ENCODE data around the gene PITPNC1. TPM values are rescaled to one million over a fixed set of nuclear protein-coding genes. Genes with fewer than 3 reads are reported as not detected.

PITPNC1 gene
- total and polyA plus RNA-seq, 11 donors: 7.0 to 20.8 (median 11.3) TPM

GRCh38 chr17:67443931-67444595, 67.0 kb downstream of the PITPNC1 start:
- intact Hi-C loops (cut with DNase I): no loop called here
- Histone ChIP-seq H3K36me3 (no peaks in the 10 kb centered on the region), H3K27me3 (no peaks in the 10 kb centered on the region), H3K4me3 (peak overlapping the region in 1 of 12 donors; percentile 2), H3K4me1 (peaks cover 0 to 71% (median 30%) of the 10 kb centered on the region in 12 donors), H3K27ac (peak overlapping the region in 11 of 12 donors; percentile 24 to 85 (median 60)), H3K9me3 (no peaks in the 10 kb centered on the region)
- DNase-seq (peak in 2 of 5 donors; percentile 38 to 55), ATAC-seq (peak; percentile 48 to 79 (median 64))
- 39 to 49% (median 48%) methylated on average over 6 of the region's 6 CpGs for WGBS, 4 donors
- TF ChIP-seq CTCF (IDR thresholded peaks at IDR 0.05) (no peak), POLR2A (IDR thresholded peaks at IDR 0.05) (no peak)

GRCh38 chr17:67448449-67448848, 71.4 kb downstream of the PITPNC1 start:
- 96 to 99% (median 97%) methylated on average over 7 of the region's 7 CpGs for WGBS, 4 donors
- no peak overlapping the region for H3K4me3 ChIP-seq
- ATAC-seq: no peak
- DNase-seq: no peak
- peaks cover 0 to 64% (median 13%) of the 10 kb centered on the region in 12 donors for H3K4me1 ChIP-seq
- TF ChIP-seq CTCF (IDR thresholded peaks at IDR 0.05): no peak
- no peak for TF ChIP-seq POLR2A (IDR thresholded peaks at IDR 0.05)
- intact Hi-C loops (cut with DNase I): no loop called here
- no peak overlapping the region for H3K27ac ChIP-seq
- H3K36me3 ChIP-seq: no peaks in the 10 kb centered on the region
- no peaks in the 10 kb centered on the region for H3K27me3 ChIP-seq
- no peaks in the 10 kb centered on the region for H3K9me3 ChIP-seq

GRCh38 chr17:67449065-67449464, 72.0 kb downstream of the PITPNC1 start:
- Histone ChIP-seq H3K36me3 (no peaks in the 10 kb centered on the region), H3K27ac (peak overlapping the region in 1 of 12 donors; percentile 47), H3K4me1 (peaks cover 0 to 58% (median 10%) of the 10 kb centered on the region in 12 donors), H3K27me3 (no peaks in the 10 kb centered on the region), H3K9me3 (no peaks in the 10 kb centered on the region), H3K4me3 (no peak overlapping the region)
- no peak for DNase-seq
- WGBS, 4 donors: 55 to 75% (median 67%) methylated on average over 6 of the region's 6 CpGs
- TF ChIP-seq POLR2A (IDR thresholded peaks at IDR 0.05) (no peak), CTCF (IDR thresholded peaks at IDR 0.05) (no peak)
- intact Hi-C loops (cut with DNase I): no loop called here
- no peak for ATAC-seq

GRCh38 chr17:67449845-67450755, 73.0 kb downstream of the PITPNC1 start:
- intact Hi-C loops (cut with DNase I): no loop called here
- Histone ChIP-seq H3K36me3 (no peaks in the 10 kb centered on the region), H3K27me3 (no peaks in the 10 kb centered on the region), H3K4me3 (no peak overlapping the region), H3K4me1 (peaks cover 0 to 51% (median 1%) of the 10 kb centered on the region in 12 donors), H3K9me3 (no peaks in the 10 kb centered on the region), H3K27ac (peak overlapping the region in 1 of 12 donors; percentile 47)
- ATAC-seq (no peak), DNase-seq (no peak)
- WGBS, 4 donors: 95 to 97% (median 96%) methylated on average over 16 of the region's 16 CpGs
- TF ChIP-seq CTCF (IDR thresholded peaks at IDR 0.05): no peak
- TF ChIP-seq POLR2A (IDR thresholded peaks at IDR 0.05): no peak
